Upper lobe of left lung (tissue), 4 donors: Measurements from ENCODE around the gene MEF2C.

Experiments
- POLR2A ChIP-seq, 4 donors: fragments of 450-650 bp; IDR thresholded peaks; one replicate each; pipeline ENCODE4 v1.5.1; 2016 to 2017; ENCODE audit warnings: antibody characterized with exemption in 4 of 4, mild to moderate bottlenecking in 2 of 4
- POLR2AphosphoS5 ChIP-seq, 2 donors: sonication (generic); formaldehyde crosslinking; IDR thresholded peaks; one replicate each; pipeline ENCODE4 v1.5.1; 2017; ENCODE audit warnings: antibody characterized with exemption in 2 of 2
- TF ChIP-seq, protein P1 (sequence below), 6 experiments: fragments of 450-650 bp in 4 of 6; fragments of 200-600 bp in 2 of 6; sonication (generic) in 2 of 6; IDR thresholded peaks; one replicate each; pipeline ENCODE4 v1.5.1; 2016 to 2019; ENCODE audit warnings: antibody characterized with exemption in 6 of 6

DNA sequence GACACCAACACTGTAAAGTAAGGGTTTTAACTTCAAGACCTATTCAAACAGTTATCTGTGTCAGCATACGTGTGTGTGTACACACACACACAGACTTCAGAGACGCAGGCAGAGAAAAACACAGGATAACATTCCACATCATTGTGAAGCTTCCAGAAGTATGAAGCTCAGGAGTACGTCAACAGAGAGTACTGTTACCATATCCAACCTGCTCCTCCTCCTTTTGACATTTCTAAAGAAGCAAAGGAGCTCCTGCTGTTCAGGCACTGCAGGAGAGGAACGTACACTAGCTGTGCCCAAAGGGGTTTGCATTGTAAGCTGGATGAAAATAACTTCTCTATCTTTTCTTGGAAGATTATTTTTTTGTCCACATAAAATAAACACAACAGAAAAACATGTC is 180.7 kb downstream of the MEF2C start:
- TF ChIP-seq, protein P1, sequence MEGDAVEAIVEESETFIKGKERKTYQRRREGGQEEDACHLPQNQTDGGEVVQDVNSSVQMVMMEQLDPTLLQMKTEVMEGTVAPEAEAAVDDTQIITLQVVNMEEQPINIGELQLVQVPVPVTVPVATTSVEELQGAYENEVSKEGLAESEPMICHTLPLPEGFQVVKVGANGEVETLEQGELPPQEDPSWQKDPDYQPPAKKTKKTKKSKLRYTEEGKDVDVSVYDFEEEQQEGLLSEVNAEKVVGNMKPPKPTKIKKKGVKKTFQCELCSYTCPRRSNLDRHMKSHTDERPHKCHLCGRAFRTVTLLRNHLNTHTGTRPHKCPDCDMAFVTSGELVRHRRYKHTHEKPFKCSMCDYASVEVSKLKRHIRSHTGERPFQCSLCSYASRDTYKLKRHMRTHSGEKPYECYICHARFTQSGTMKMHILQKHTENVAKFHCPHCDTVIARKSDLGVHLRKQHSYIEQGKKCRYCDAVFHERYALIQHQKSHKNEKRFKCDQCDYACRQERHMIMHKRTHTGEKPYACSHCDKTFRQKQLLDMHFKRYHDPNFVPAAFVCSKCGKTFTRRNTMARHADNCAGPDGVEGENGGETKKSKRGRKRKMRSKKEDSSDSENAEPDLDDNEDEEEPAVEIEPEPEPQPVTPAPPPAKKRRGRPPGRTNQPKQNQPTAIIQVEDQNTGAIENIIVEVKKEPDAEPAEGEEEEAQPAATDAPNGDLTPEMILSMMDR (IDR thresholded peaks at IDR 0.05) = no peak
- no peak for TF ChIP-seq POLR2AphosphoS5 (IDR thresholded peaks at IDR 0.05)
- no peak for TF ChIP-seq POLR2A (IDR thresholded peaks at IDR 0.05)
